Dermis microvascular lymphatic vessel endothelial cell (primary cell): ENCODE data around the gene AMOT. TPM values are rescaled to one million over a fixed set of nuclear protein-coding genes. Genes with fewer than 3 reads are reported as not detected.
"Not testable (repeated sequence)": the region's sequence is repeated elsewhere in the genome, so short reads cannot be mapped to it uniquely, and the experiment has no call there.

ENCODE experiments used
- DNase-seq, 2 donors: peaks; one replicate each; pipeline versions ENCODE4 v3.0.0 to v3.0.0-alpha.2; 2010; ENCODE audit warnings: low read depth in 2 of 2
- total RNA-seq: library from RNA; depleted of rRNA; stranded (reverse); fragments of >200 nt; gene quantifications from 2 replicates; pipeline ENCODE4 v1.2.1, GENCODE V29; 2014

The AMOT gene, protein sequence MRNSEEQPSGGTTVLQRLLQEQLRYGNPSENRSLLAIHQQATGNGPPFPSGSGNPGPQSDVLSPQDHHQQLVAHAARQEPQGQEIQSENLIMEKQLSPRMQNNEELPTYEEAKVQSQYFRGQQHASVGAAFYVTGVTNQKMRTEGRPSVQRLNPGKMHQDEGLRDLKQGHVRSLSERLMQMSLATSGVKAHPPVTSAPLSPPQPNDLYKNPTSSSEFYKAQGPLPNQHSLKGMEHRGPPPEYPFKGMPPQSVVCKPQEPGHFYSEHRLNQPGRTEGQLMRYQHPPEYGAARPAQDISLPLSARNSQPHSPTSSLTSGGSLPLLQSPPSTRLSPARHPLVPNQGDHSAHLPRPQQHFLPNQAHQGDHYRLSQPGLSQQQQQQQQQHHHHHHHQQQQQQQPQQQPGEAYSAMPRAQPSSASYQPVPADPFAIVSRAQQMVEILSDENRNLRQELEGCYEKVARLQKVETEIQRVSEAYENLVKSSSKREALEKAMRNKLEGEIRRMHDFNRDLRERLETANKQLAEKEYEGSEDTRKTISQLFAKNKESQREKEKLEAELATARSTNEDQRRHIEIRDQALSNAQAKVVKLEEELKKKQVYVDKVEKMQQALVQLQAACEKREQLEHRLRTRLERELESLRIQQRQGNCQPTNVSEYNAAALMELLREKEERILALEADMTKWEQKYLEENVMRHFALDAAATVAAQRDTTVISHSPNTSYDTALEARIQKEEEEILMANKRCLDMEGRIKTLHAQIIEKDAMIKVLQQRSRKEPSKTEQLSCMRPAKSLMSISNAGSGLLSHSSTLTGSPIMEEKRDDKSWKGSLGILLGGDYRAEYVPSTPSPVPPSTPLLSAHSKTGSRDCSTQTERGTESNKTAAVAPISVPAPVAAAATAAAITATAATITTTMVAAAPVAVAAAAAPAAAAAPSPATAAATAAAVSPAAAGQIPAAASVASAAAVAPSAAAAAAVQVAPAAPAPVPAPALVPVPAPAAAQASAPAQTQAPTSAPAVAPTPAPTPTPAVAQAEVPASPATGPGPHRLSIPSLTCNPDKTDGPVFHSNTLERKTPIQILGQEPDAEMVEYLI
- 2.6 and 10.9 TPM in 2 replicates for total RNA-seq

GRCh38 chrX:112840382-112841113 is at the start of gene AMOT:
TSS of gene AMOT (minus strand) at chrX:112840831. CDS start at chrX:112823126, 17,705 bp downstream.
- DNase-seq = peak; percentile 11 to 52

DNA sequence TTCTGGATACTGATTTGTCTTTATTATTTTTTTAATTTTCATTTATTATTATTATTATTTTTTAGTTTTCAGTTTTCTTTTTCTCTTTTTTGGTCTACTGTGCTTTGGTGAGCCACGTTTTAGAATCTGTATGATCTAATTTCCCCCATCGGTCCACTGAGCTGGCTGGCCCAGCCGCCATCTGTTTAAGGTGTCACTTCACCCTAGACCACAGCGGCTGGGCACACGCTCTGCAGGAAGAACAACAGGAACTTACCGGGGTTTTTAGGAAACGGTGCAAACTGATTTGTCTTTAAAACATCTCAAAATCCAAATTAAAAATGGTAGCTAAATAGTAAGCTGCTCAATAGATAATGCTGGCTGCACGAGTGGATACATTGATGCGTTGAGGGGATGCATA is 48.8 kb upstream of the AMOT start:
- DNase-seq = no peak

DNA sequence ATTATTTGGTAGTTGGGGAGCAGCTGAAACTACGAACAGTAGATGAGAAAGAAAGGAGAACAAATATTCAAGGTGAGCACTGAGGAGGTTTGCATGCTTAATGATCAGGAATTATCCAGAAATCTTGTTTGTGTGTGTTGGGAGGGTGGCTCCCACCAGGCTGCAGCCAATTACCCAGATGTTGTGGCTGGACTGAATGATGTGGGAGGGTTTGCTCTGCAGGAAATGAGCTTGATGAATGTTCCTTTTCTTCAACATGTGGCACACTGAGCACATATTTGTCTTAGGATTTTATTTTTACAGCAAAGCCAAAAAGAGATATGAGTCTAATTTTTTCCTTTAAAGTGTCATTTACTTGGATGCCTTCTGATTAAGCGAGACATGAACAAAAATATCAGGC is 48.3 kb upstream of the AMOT start:
- DNase-seq = no peak

- DNase-seq = no peak
These were observed 37.1 kb upstream of the AMOT start for GRCh38 chrX:112877771-112878173.

DNA sequence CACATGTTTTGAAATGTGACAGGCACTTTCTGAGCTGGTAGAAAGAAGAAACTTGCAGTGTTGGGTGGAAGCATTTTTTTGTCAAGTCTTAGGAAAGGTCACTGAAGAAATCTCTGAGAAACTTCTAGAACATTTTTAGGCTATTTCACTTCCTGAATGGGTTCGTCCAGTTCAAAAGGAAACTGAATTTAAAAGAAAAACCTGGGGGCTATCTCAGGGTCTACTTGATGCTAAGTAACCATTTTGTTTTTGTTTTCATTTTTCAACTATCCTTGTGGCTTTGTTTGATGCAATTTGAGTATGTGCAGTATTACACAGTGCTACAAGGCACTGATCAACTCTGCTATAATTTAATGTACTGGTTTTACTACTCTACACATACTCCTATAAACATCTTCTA is 34.0 kb upstream of the AMOT start:
- no peak for DNase-seq

- DNase-seq = no peak
These were observed 33.5 kb upstream of the AMOT start for GRCh38 chrX:112874175-112874574.

GRCh38 chrX:112868586-112868985 is 28.0 kb upstream of the AMOT start:
- no peak for DNase-seq

DNA sequence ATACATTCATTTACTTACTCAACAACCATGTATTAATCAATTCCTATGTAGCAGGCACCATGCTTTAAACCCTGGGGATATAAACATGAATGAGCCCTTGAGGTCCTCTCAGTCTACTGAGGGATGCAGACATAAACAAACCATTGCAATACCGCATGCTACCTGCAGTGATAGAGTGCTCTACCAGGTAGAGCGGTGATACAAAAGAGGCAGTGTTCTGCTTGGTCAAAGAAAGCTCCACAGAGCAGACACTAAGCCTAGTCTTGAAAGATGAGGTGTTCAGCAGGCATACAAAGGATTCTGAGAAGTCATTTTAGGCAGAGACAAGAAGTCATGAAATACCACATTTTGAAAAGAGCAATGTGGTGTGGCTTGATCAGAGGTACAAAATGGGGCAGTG is 26.9 kb upstream of the AMOT start:
- no peak for DNase-seq

DNA sequence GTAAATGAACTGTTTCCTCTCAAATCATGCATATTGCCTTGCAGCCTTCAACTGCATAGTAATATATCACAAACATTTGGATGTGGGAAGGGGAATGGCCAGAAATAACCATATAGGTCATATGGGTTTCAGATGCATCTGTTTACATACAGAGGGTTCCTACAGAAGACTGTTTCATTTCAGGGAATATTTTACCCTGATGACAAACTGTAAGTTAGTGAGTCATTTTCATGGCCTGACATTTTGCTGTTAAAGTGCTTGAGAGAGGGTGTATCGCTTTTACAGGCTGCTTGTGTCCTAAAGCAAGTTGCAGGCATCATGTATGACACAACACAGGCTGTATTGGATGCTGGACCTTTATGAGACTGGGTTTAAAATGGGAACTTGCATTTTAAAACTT is 25.5 kb upstream of the AMOT start:
- no peak for DNase-seq

DNA sequence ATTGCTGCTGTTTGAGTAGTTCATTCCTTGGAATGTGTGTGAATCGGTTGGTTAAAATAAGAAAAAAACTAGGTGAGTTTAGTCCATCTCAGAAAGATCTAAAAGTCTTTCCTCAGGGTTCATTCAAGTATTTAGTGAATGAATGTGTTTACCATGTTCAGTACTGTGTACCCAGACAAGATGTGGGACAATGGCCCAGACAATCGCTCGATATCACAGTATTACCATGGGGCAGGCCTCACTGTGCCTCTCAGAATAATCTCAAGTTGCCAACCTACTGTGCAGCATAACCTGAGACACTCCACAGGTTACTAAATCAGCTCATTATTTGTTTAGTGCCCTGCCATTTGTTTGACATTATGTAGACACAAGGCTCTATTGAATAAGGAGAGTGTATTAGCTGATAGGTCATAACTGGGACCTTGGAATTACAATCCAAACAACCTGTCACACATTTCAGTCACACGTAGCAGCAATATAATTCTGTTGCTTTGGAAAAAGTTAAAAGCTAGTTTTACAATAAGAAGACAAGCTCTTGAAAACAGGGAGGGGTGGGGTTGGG is 24.9 kb upstream of the AMOT start:
- DNase-seq = no peak

DNA sequence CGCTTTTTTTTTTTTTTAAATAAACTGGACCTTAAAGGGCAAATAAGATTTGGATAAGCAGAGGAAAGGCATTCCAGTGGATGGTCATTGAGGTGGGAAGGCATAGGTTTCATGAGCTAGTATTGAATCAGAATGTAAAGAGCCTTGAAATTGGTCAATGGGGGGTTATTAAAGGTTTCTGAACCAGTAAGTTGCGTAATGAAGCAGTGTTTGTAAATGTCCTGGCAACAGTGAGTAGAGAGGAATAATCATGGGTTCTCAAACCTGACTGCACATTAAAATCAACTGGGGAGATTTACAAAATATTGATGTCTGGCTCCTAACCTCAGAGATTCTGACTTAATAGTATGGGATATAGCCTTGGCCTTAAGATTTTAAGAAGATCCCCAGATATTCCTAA is 23.2 kb upstream of the AMOT start:
- no peak for DNase-seq

GRCh38 chrX:112857478-112857878 is 16.8 kb upstream of the AMOT start:
- no peak for DNase-seq

DNA sequence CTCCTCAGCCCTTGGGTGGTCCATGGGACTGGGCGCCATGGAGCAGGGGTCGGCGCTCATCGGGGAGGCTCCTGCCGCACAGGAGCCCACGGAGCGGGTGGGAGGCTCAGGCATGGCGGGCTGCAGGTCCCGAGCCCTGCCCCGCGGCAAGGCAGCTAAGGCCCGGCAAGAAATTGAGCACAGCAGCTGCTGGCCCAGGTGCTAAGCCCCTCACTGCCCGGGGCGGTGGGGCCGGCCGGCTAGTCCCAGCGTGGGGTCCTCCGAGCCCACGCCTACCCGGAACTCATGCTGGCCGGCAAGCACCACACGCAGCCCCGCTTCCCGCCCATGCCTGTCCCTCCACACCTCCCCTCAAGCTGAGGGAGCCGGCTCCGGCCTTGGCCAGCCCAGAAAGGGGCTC is 14.3 kb upstream of the AMOT start:
- not testable (repeated sequence) for DNase-seq

DNA sequence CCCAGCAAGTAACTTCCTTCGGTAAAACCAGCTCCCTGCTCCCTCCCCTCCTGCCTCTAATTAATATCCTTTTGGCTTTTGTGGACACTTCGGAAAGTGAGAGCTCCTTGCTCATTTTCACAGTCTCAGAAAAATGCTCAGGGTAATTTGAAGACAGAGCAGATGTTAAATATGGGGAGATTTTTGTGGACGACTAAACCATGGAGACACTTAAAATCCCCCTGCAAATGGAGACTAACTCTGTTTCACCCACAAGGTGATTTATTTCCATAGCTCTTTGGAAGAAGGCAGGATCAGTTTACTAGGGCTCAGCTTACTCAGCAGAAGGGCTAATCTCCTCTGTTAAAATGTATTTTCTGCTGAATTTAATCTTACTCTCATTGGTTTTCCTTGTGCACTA is 12.2 kb upstream of the AMOT start:
- DNase-seq = no peak

DNA sequence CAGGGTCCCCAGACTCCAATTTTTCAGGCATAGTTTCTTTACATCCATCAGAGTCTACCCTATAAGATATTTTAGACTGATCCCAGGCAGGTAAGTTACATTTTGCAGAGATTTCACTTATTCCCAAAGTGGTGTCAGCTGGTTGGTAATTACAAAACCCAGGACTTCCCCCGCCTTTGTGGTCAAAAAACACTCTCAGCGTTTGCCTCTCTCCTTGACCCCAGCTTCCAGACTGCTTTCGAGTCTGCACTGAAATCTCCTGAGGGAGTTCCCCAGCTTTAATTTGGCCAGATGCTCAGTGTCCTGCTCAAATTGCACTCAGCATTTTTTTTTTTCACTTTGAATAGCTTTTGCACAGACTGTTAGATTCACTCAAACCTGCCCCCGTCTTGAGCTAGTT is 11.2 kb upstream of the AMOT start:
- DNase-seq = no peak

- DNase-seq = no peak
These were observed 10.6 kb upstream of the AMOT start for GRCh38 chrX:112851161-112851779.

- no peak for DNase-seq
These were observed 8.4 kb upstream of the AMOT start for GRCh38 chrX:112849016-112849415.

DNA sequence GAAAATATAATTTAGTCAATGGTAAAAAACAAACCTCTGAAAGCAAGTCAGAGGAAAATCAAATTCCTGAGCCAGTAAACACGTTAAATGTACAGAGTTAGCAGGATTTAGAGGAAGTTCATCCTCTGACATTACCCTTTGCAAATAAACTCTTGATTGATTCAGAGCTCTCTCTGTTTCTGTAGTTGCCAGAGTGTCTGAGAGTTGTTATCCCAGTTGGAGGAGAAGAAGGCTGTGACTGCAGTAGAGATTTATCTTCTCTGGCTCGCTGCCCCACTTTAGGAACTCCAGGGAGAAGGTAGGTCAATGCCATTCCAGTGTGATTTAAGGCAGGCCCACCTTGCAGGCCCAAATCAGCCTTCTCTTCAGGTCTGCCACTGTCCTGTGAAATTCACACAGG is 6.2 kb upstream of the AMOT start:
- DNase-seq = no peak

- no peak for DNase-seq
These were observed 5.6 kb upstream of the AMOT start for GRCh38 chrX:112846187-112846586.

- DNase-seq = no peak
These were observed 3.6 kb upstream of the AMOT start for GRCh38 chrX:112844250-112844649.

- no peak for DNase-seq
These were observed 1.2 kb upstream of the AMOT start for GRCh38 chrX:112841820-112842157.
